Measurements from ENCODE around the gene ACTN1. TPM values are rescaled to one million over a fixed set of nuclear protein-coding genes. Genes with fewer than 3 reads are reported as not detected.

ACTN1 gene
- total RNA-seq, 1 experiment from 2014 or later = 212 TPM

DNA sequence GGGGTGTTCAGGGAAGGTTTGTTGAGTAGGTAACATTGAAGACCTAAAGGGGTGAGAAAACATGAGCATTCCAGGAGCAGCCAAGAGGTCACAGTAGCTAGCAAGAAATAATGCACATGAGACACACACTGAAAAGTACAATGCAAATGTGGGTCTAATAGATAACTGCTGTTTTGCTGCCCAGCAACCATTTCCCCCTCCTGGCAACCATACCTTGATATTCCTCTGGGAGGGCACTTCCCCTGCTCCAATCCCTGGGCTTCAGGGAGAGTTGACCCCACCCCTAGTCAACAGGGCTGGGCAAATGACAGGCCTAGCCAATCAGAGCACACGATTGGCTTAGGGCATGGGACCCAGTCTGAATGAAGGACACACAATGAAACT, 8.5 kb upstream of the ACTN1 start:
- BruUV-seq (replicated peaks) = no TSS peak
- in situ Hi-C loops (cut with HindIII; ENCODE audit: low pct_unique_long_range_greater_than_20kb, low sequenced_read_pairs) (no loop called here), intact Hi-C loops (cut with micrococcal nuclease; ENCODE audit: unreplicated experiment) (no loop called here)
- Histone ChIP-seq H3K4me1 (ENCODE audit: control insufficient read depth, insufficient read depth, low read length) (no peaks in the 10 kb centered on the region), H3K4me3 (ENCODE audit: low read depth in 2 of 2, low read length in 2 of 2) (no peak overlapping the region), H3K36me3 (ENCODE audit: control insufficient read depth, insufficient read depth, low read length) (no peaks in the 10 kb centered on the region), H3K9me3 (ENCODE audit: control insufficient read depth, insufficient read depth, low read depth, low read length) (no peaks in the 10 kb centered on the region), H3K27ac (ENCODE audit: low read length) (no peak overlapping the region), H3K27me3 (ENCODE audit: control insufficient read depth, insufficient read depth, low read length) (no peaks in the 10 kb centered on the region)
- DNase-seq (ENCODE audit: low read depth, low spot score) (no peak), ATAC-seq (no peak)
- no peak for TF ChIP-seq TCF7L2 (IDR thresholded peaks at IDR 0.05; ENCODE audit: low read depth, low read length)
- CTCF ChIA-PET = interaction anchor here (0.6 kb wide), 1 partner anchor 53 kb away, joined by 6 read pairs; no protein-coding TSS in a partner anchor
- POLR2A ChIA-PET = no interaction called here

DNA sequence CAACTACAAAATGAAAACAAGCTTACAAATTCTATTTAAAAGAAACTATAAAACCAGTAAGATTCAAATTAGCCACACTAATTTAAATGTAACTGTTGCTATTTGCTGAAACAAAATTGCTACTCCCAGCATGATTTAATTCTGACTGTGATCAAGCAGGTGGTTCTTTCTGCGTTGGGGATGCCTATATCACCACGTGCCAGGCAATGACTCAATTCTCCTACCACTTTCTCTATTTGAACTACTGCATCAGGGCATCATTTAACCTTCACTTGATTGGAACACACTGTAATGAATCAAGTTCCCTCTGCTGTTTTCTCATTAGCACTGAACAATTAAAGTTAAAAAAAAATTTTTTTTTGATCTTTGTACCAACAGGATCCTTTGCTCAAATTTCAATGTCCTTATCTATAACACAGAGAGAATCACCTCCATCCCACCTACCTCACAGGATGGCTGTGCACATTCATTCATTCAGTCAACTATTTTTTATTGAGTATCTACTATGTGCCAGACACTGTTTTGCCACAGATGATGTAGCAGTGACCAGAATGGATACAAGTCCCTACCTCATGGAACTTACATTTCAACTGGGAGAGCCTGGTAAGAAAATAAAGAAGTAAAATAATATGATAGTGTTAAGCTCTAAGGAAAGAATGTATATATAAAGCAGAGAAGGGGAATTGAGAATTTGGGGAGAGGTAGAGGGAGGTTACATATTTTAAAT, 8.0 kb upstream of the ACTN1 start:
- CTCF ChIA-PET = no interaction called here
- no TSS peak for BruUV-seq (replicated peaks)
- Histone ChIP-seq H3K4me3 (ENCODE audit: low read depth in 2 of 2, low read length in 2 of 2) (no peak overlapping the region), H3K27me3 (ENCODE audit: control insufficient read depth, insufficient read depth, low read length) (no peaks in the 10 kb centered on the region), H3K4me1 (ENCODE audit: control insufficient read depth, insufficient read depth, low read length) (no peaks in the 10 kb centered on the region), H3K27ac (ENCODE audit: low read length) (no peak overlapping the region), H3K36me3 (ENCODE audit: control insufficient read depth, insufficient read depth, low read length) (no peaks in the 10 kb centered on the region), H3K9me3 (ENCODE audit: control insufficient read depth, insufficient read depth, low read depth, low read length) (no peaks in the 10 kb centered on the region)
- ATAC-seq = no peak
- in situ Hi-C loops (cut with HindIII; ENCODE audit: low pct_unique_long_range_greater_than_20kb, low sequenced_read_pairs) (no loop called here), intact Hi-C loops (cut with micrococcal nuclease; ENCODE audit: unreplicated experiment) (no loop called here)
- DNase-seq (ENCODE audit: low read depth, low spot score) = no peak
- POLR2A ChIA-PET = no interaction called here
- TF ChIP-seq, protein P1, sequence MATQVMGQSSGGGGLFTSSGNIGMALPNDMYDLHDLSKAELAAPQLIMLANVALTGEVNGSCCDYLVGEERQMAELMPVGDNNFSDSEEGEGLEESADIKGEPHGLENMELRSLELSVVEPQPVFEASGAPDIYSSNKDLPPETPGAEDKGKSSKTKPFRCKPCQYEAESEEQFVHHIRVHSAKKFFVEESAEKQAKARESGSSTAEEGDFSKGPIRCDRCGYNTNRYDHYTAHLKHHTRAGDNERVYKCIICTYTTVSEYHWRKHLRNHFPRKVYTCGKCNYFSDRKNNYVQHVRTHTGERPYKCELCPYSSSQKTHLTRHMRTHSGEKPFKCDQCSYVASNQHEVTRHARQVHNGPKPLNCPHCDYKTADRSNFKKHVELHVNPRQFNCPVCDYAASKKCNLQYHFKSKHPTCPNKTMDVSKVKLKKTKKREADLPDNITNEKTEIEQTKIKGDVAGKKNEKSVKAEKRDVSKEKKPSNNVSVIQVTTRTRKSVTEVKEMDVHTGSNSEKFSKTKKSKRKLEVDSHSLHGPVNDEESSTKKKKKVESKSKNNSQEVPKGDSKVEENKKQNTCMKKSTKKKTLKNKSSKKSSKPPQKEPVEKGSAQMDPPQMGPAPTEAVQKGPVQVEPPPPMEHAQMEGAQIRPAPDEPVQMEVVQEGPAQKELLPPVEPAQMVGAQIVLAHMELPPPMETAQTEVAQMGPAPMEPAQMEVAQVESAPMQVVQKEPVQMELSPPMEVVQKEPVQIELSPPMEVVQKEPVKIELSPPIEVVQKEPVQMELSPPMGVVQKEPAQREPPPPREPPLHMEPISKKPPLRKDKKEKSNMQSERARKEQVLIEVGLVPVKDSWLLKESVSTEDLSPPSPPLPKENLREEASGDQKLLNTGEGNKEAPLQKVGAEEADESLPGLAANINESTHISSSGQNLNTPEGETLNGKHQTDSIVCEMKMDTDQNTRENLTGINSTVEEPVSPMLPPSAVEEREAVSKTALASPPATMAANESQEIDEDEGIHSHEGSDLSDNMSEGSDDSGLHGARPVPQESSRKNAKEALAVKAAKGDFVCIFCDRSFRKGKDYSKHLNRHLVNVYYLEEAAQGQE (IDR thresholded peaks at IDR 0.05; ENCODE audit: insufficient read depth in 1 of 2, low read depth in 2 of 2, low read length in 1 of 2) = no peak
- TF ChIP-seq TCF7L2 (IDR thresholded peaks at IDR 0.05; ENCODE audit: low read depth, low read length) = no peak
- TF ChIP-seq, protein P2, sequence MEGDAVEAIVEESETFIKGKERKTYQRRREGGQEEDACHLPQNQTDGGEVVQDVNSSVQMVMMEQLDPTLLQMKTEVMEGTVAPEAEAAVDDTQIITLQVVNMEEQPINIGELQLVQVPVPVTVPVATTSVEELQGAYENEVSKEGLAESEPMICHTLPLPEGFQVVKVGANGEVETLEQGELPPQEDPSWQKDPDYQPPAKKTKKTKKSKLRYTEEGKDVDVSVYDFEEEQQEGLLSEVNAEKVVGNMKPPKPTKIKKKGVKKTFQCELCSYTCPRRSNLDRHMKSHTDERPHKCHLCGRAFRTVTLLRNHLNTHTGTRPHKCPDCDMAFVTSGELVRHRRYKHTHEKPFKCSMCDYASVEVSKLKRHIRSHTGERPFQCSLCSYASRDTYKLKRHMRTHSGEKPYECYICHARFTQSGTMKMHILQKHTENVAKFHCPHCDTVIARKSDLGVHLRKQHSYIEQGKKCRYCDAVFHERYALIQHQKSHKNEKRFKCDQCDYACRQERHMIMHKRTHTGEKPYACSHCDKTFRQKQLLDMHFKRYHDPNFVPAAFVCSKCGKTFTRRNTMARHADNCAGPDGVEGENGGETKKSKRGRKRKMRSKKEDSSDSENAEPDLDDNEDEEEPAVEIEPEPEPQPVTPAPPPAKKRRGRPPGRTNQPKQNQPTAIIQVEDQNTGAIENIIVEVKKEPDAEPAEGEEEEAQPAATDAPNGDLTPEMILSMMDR (IDR thresholded peaks at IDR 0.05) = no peak
- TF ChIP-seq POLR2AphosphoS5 (IDR thresholded peaks at IDR 0.05; ENCODE audit: low read depth, low read length) = no peak
- TF ChIP-seq SIN3A (IDR thresholded peaks at IDR 0.05; ENCODE audit: borderline replicate concordance, insufficient read depth, low read depth, low read length) = no peak

DNA sequence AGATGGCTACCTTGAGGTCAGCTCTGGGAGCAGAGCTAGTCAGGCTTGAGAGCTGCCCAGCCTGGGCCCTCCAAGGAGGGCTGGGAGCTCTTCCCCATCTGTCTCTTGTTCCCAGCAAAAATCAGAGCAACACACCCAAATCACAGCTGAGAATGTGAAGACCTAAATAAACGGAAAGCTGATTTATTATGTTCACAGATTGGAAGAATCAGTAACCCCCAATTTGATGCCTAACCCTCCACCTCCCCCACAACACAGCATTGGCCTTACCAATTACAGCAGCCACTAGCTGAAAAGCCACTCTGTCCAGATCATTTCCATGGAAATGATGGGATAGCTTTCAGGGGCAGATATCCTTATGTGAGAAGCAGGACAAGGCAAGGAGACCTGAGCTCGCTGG, 7.1 kb upstream of the ACTN1 start:
- no TSS peak for BruUV-seq (replicated peaks)
- POLR2A ChIA-PET = interaction anchor here (0.7 kb wide), 1 partner anchor 97 kb away, joined by 8 read pairs; no protein-coding TSS in a partner anchor
- H3K9me3 ChIP-seq (ENCODE audit: control insufficient read depth, insufficient read depth, low read depth, low read length) = no peaks in the 10 kb centered on the region
- intact Hi-C loops (cut with micrococcal nuclease; ENCODE audit: unreplicated experiment) (no loop called here), in situ Hi-C loops (cut with HindIII; ENCODE audit: low pct_unique_long_range_greater_than_20kb, low sequenced_read_pairs) (no loop called here)
- no peaks in the 10 kb centered on the region for H3K36me3 ChIP-seq (ENCODE audit: control insufficient read depth, insufficient read depth, low read length)
- TF ChIP-seq SIN3A (IDR thresholded peaks at IDR 0.05; ENCODE audit: borderline replicate concordance, insufficient read depth, low read depth, low read length) = no peak
- TF ChIP-seq TCF7L2 (IDR thresholded peaks at IDR 0.05; ENCODE audit: low read depth, low read length) = no peak
- TF ChIP-seq, protein P1 (IDR thresholded peaks at IDR 0.05; ENCODE audit: insufficient read depth in 1 of 2, low read depth in 2 of 2, low read length in 1 of 2) = no peak
- TF ChIP-seq POLR2AphosphoS5 (IDR thresholded peaks at IDR 0.05; ENCODE audit: low read depth, low read length) = no peak
- TF ChIP-seq, protein P2 (IDR thresholded peaks at IDR 0.05) = no peak
- no peak overlapping the region for H3K27ac ChIP-seq (ENCODE audit: low read length)
- no peak overlapping the region for H3K4me3 ChIP-seq (ENCODE audit: low read depth in 2 of 2, low read length in 2 of 2)
- DNase-seq (ENCODE audit: low read depth, low spot score) (no peak), ATAC-seq (no peak)
- H3K4me1 ChIP-seq (ENCODE audit: control insufficient read depth, insufficient read depth, low read length) = no peaks in the 10 kb centered on the region; the same call in 1 of the 2 replicates
- H3K27me3 ChIP-seq (ENCODE audit: control insufficient read depth, insufficient read depth, low read length) = no peaks in the 10 kb centered on the region
- CTCF ChIA-PET = no interaction called here
